Neutrophil (primary cell): Measurements from ENCODE around the gene TOLLIP.

Source experiments
- H3K27ac ChIP-seq: fragments of 200-600 bp; sonication (generic); 2 replicates; pipeline ENCODE4 v1.5.1; 2016; ENCODE audit warnings: mild to moderate bottlenecking, moderate library complexity
- H3K27me3 ChIP-seq: fragments of 200-600 bp; sonication (generic); 2 replicates; pipeline ENCODE4 v1.6.0; 2016; ENCODE audit warnings: mild to moderate bottlenecking
- H3K36me3 ChIP-seq: fragments of 200-600 bp; sonication (generic); 2 replicates; pipeline ENCODE4 v1.5.1; 2017
- H3K4me1 ChIP-seq, 2 experiments: fragments of 200-600 bp in 1 of 2; sonication (generic) in 1 of 2; 1 replicate in 1 of 2; 2 replicates in 1 of 2; pipeline versions ENCODE4 v1.5.1 to v1.6.1; 2013 to 2016; ENCODE audit warnings: low read depth in 1 of 2, low read length in 1 of 2, mild to moderate bottlenecking in 1 of 2, moderate library complexity in 1 of 2; ENCODE audit not compliant: control insufficient read depth in 1 of 2, insufficient read depth in 1 of 2
- H3K4me3 ChIP-seq, 2 experiments: fragments of 200-600 bp in 1 of 2; sonication (generic) in 1 of 2; 1 replicate in 1 of 2; 2 replicates in 1 of 2; pipeline ENCODE4 v1.5.1; 2013 to 2016; ENCODE audit warnings: low read depth in 1 of 2, low read length in 1 of 2, mild to moderate bottlenecking in 1 of 2, moderate library complexity in 1 of 2
- H3K9me3 ChIP-seq: fragments of 200-600 bp; sonication (generic); 2 replicates; pipeline ENCODE4 v1.5.1; 2016
- CTCF ChIP-seq: fragments of 200-600 bp; sonication (generic); IDR thresholded peaks from 2 replicates; pipeline ENCODE4 v1.5.1; 2016; ENCODE audit warnings: antibody characterized with exemption

TOLLIP gene

GRCh38 chr11:1225386-1226225 is 83.8 kb downstream of the TOLLIP start:
- Histone ChIP-seq H3K4me3 (no peak overlapping the region), H3K27me3 (peaks cover 29% of the 10 kb centered on the region), H3K27ac (no peak overlapping the region), H3K4me1 (no peaks in the 10 kb centered on the region), H3K36me3 (no peaks in the 10 kb centered on the region), H3K9me3 (no peaks in the 10 kb centered on the region)
- TF ChIP-seq CTCF = no peak

DNA sequence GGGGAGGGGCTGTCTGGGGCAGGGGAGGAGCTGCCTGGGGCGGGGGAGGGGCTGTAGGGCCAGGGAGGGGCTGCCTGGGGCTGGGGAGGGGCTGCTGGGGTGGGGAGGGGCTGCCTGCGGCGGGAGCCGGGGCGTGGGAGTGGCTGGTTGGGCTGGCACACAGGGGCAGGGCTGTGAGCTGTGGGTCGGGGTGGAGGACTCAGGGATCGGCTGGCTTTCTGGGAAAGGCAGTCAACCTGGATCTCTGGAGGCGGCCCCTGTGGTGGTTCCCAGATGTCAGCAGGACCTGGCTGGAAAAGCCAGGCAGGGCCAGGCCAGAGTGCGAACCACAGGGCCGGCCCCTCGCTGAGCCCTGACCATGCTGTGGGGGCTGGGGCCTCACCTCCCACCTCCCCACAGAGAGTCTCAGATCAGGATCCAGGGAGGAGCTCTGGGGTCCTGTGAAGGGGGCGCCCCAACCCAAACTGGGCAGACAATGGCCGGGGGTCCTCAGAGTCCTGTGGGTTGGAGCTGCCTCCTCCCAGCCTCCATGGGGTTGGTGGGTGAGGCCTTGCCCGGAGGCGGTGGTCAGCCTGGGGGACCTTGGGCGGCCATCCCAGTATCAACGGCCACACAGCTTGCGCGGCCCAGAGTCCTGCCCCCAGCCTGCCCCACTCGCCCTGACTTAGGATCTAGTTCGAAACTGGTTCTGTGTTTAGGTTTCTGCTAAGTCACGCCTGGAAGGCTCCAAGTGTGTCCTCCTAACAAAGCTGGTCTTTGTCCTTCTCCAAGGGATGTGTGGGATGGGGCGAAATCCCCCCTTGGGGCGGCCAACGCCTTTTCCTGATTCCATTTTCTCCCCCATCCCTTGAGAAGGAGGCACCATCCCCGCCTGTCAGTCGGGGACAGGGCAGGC is 84.7 kb downstream of the TOLLIP start:
- Histone ChIP-seq H3K27ac (no peak overlapping the region), H3K4me3 (no peak overlapping the region), H3K27me3 (peaks cover 37% of the 10 kb centered on the region), H3K9me3 (no peaks in the 10 kb centered on the region), H3K36me3 (no peaks in the 10 kb centered on the region), H3K4me1 (no peaks in the 10 kb centered on the region)
- TF ChIP-seq CTCF = no peak
